Activated T-cell treated with anti-CD3 and anti-CD28 coated beads, Interleukin-2, amount 50 U/mL, for 72 hours (primary cell): ENCODE data around the gene MAP2K6. TPM values are rescaled to one million over a fixed set of nuclear protein-coding genes. Genes with fewer than 3 reads are reported as not detected.

Source experiments
- ATAC-seq, 2 donors: fragments of 150-1000 bp; cut with Tn5 transposase; replicated peaks in 1 of 2; 2 replicates each; pipeline ENCODE4 v1.10.0; 2021; ENCODE audit warnings: moderate library complexity in 2 of 2, mild to moderate bottlenecking in 1 of 2
- DNase-seq, 2 donors: peaks; one replicate each; pipeline ENCODE4 v3.0.0; 2021 to 2022; ENCODE audit warnings: mixed read lengths in 1 of 2
- H3K27ac Mint-ChIP-seq: one replicate; pipeline ENCODE4 v1.8.0; 2022; ENCODE audit warnings: mild to moderate bottlenecking, moderate library complexity, mixed read lengths
- H3K27me3 Mint-ChIP-seq: one replicate; pipeline ENCODE4 v1.8.0; 2022; ENCODE audit warnings: low read depth, mixed read lengths
- H3K36me3 Mint-ChIP-seq, 2 donors: one replicate each; pipeline ENCODE4 v1.8.0; 2022; ENCODE audit warnings: mixed read lengths in 2 of 2, mild to moderate bottlenecking in 1 of 2; ENCODE audit not compliant: insufficient read depth in 2 of 2
- H3K4me1 Mint-ChIP-seq: one replicate; pipeline ENCODE4 v1.8.0; 2022; ENCODE audit warnings: low read depth, mixed read lengths
- H3K4me3 Mint-ChIP-seq, 2 donors: one replicate each; pipeline ENCODE4 v1.8.0; 2022; ENCODE audit warnings: mild to moderate bottlenecking in 2 of 2, mixed read lengths in 2 of 2, moderate library complexity in 2 of 2
- H3K9me3 Mint-ChIP-seq, 2 donors: one replicate each; pipeline ENCODE4 v1.8.0; 2022; ENCODE audit warnings: mixed read lengths in 2 of 2
- total RNA-seq, 2 donors: library from RNA; stranded (reverse); gene quantifications; one replicate each; pipeline ENCODE4 v1.2.3, GENCODE V29; 2022

Gene MAP2K6
- total RNA-seq, 2 donors from 2014 or later: 2.2 to 3.5 TPM

GRCh38 chr17:69523244-69523861 is 108.9 kb downstream of the MAP2K6 start:
- Mint-ChIP-seq H3K4me1 (peaks cover 5% of the 10 kb centered on the region), H3K36me3 (peaks cover 0 to 5% of the 10 kb centered on the region in 2 donors), H3K27ac (peak overlapping the region; percentile 83), H3K4me3 (no peak overlapping the region), H3K27me3 (no peaks in the 10 kb centered on the region), H3K9me3 (peaks cover 0 to 2% of the 10 kb centered on the region in 2 donors)
- peak; percentile 7 to 22 for DNase-seq
- ATAC-seq: peak in 1 of 2 donors; percentile 51

- DNase-seq (no peak), ATAC-seq (no peak)
- H3K4me3 Mint-ChIP-seq: no peak overlapping the region
- peaks cover 0 to 5% of the 10 kb centered on the region in 2 donors for H3K36me3 Mint-ChIP-seq
- H3K27me3 Mint-ChIP-seq: no peaks in the 10 kb centered on the region
- peaks cover 0 to 2% of the 10 kb centered on the region in 2 donors for H3K9me3 Mint-ChIP-seq
- H3K4me1 Mint-ChIP-seq: peaks cover 5% of the 10 kb centered on the region
- H3K27ac Mint-ChIP-seq: no peak overlapping the region
Observed at GRCh38 chr17:69524854-69525253, 110.4 kb downstream of the MAP2K6 start.

- Mint-ChIP-seq H3K9me3 (peaks cover 0 to 2% of the 10 kb centered on the region in 2 donors), H3K27ac (no peak overlapping the region), H3K27me3 (no peaks in the 10 kb centered on the region), H3K4me3 (no peak overlapping the region), H3K36me3 (peaks cover 0 to 5% of the 10 kb centered on the region in 2 donors), H3K4me1 (peaks cover 5% of the 10 kb centered on the region)
- DNase-seq (peak; percentile 3 to 25), ATAC-seq (no peak)
Observed at GRCh38 chr17:69525920-69526841, 111.7 kb downstream of the MAP2K6 start.

- ATAC-seq (no peak), DNase-seq (no peak)
- Mint-ChIP-seq H3K36me3 (peaks cover 0 to 5% of the 10 kb centered on the region in 2 donors), H3K4me1 (peaks cover 3% of the 10 kb centered on the region), H3K4me3 (no peak overlapping the region), H3K27me3 (no peaks in the 10 kb centered on the region), H3K27ac (no peak overlapping the region), H3K9me3 (peaks cover 0 to 2% of the 10 kb centered on the region in 2 donors)
Observed at GRCh38 chr17:69528035-69528434, 113.5 kb downstream of the MAP2K6 start.

GRCh38 chr17:69533481-69534234 is 119.2 kb downstream of the MAP2K6 start:
- H3K4me3 Mint-ChIP-seq: no peak overlapping the region
- no peaks in the 10 kb centered on the region for H3K4me1 Mint-ChIP-seq
- peaks cover 0 to 1% of the 10 kb centered on the region in 2 donors for H3K36me3 Mint-ChIP-seq
- no peak for DNase-seq
- H3K27ac Mint-ChIP-seq: no peak overlapping the region
- H3K27me3 Mint-ChIP-seq: no peaks in the 10 kb centered on the region
- no peaks in the 10 kb centered on the region for H3K9me3 Mint-ChIP-seq
- no peak for ATAC-seq

GRCh38 chr17:69534235-69534621 is 119.7 kb downstream of the MAP2K6 start:
- DNase-seq (no peak), ATAC-seq (no peak)
- Mint-ChIP-seq H3K4me1 (peaks cover 3% of the 10 kb centered on the region), H3K36me3 (peaks cover 0 to 1% of the 10 kb centered on the region in 2 donors), H3K9me3 (no peaks in the 10 kb centered on the region), H3K27me3 (no peaks in the 10 kb centered on the region), H3K27ac (no peak overlapping the region), H3K4me3 (no peak overlapping the region)

GRCh38 chr17:69535016-69535570 is 120.6 kb downstream of the MAP2K6 start:
- peaks cover 10% of the 10 kb centered on the region for H3K4me1 Mint-ChIP-seq
- peaks cover 0 to 1% of the 10 kb centered on the region in 2 donors for H3K36me3 Mint-ChIP-seq
- ATAC-seq: no peak

GRCh38 chr17:69538795-69539194 is 124.3 kb downstream of the MAP2K6 start:
- H3K9me3 Mint-ChIP-seq: no peaks in the 10 kb centered on the region
- no peak overlapping the region for H3K4me3 Mint-ChIP-seq
- no peak overlapping the region for H3K27ac Mint-ChIP-seq
- ATAC-seq: no peak
- no peak for DNase-seq
- peaks cover 1 to 2% of the 10 kb centered on the region in 2 donors for H3K36me3 Mint-ChIP-seq
- H3K27me3 Mint-ChIP-seq: no peaks in the 10 kb centered on the region
- peaks cover 10% of the 10 kb centered on the region for H3K4me1 Mint-ChIP-seq

More at GRCh38 chr17:69535016-69535570, 120.6 kb downstream of the MAP2K6 start:
- no peak overlapping the region for H3K27ac Mint-ChIP-seq
- H3K9me3 Mint-ChIP-seq: no peaks in the 10 kb centered on the region
- no peak for DNase-seq
- H3K27me3 Mint-ChIP-seq: no peaks in the 10 kb centered on the region
- no peak overlapping the region for H3K4me3 Mint-ChIP-seq

- ATAC-seq (peak in 1 of 2 donors; percentile 30), DNase-seq (no peak)
- Mint-ChIP-seq H3K9me3 (no peaks in the 10 kb centered on the region), H3K36me3 (peaks cover 1 to 2% of the 10 kb centered on the region in 2 donors), H3K27ac (no peak overlapping the region), H3K4me3 (no peak overlapping the region), H3K27me3 (no peaks in the 10 kb centered on the region), H3K4me1 (peaks cover 10% of the 10 kb centered on the region)
Observed at GRCh38 chr17:69539274-69539673, 124.8 kb downstream of the MAP2K6 start.

GRCh38 chr17:69539781-69540319 is 125.4 kb downstream of the MAP2K6 start:
- Mint-ChIP-seq H3K36me3 (peaks cover 0 to 2% of the 10 kb centered on the region in 2 donors), H3K4me1 (peaks cover 10% of the 10 kb centered on the region), H3K27me3 (no peaks in the 10 kb centered on the region), H3K27ac (no peak overlapping the region), H3K4me3 (no peak overlapping the region), H3K9me3 (no peaks in the 10 kb centered on the region)
- no peak for ATAC-seq
- DNase-seq: no peak

GRCh38 chr17:69540356-69540755 is 125.9 kb downstream of the MAP2K6 start:
- peaks cover 0 to 2% of the 10 kb centered on the region in 2 donors for H3K36me3 Mint-ChIP-seq
- no peak for ATAC-seq
- no peak for DNase-seq
- H3K4me3 Mint-ChIP-seq: no peak overlapping the region
- H3K27me3 Mint-ChIP-seq: no peaks in the 10 kb centered on the region
- H3K9me3 Mint-ChIP-seq: no peaks in the 10 kb centered on the region
- H3K27ac Mint-ChIP-seq: no peak overlapping the region
- peaks cover 10% of the 10 kb centered on the region for H3K4me1 Mint-ChIP-seq

GRCh38 chr17:69547230-69547629 is 132.7 kb downstream of the MAP2K6 start:
- DNase-seq: no peak
- H3K9me3 Mint-ChIP-seq: no peaks in the 10 kb centered on the region
- no peaks in the 10 kb centered on the region for H3K27me3 Mint-ChIP-seq
- H3K36me3 Mint-ChIP-seq: peaks cover 0 to 2% of the 10 kb centered on the region in 2 donors
- no peak for ATAC-seq
- H3K4me1 Mint-ChIP-seq: no peaks in the 10 kb centered on the region
- H3K4me3 Mint-ChIP-seq: no peak overlapping the region
- no peak overlapping the region for H3K27ac Mint-ChIP-seq
